GM13976 (cell line): ENCODE results near the gene LRMDA.

ENCODE experiments used
- DNase-seq: peaks from one replicate; pipeline ENCODE4 v3.0.0; 2012; ENCODE audit warnings: low spot score
- in situ Hi-C: fragments of 300-500 bp; cut with MboI; formaldehyde crosslinking; loops from one replicate; pipeline ENCODE4 v1.12.0; 2022; ENCODE audit warnings: low sequenced_read_pairs, mixed read lengths, inconsistent platforms; ENCODE audit not compliant: unreplicated experiment
- TF ChIP-seq, protein P1 (sequence below): IDR thresholded peaks from 2 replicates; pipeline ENCODE4 v1.5.1; 2012; ENCODE audit warnings: borderline replicate concordance, mild to moderate bottlenecking; ENCODE audit not compliant: insufficient read depth; ENCODE audit errors: extremely low read depth, missing control alignments, control extremely low read depth

The LRMDA gene

DNA sequence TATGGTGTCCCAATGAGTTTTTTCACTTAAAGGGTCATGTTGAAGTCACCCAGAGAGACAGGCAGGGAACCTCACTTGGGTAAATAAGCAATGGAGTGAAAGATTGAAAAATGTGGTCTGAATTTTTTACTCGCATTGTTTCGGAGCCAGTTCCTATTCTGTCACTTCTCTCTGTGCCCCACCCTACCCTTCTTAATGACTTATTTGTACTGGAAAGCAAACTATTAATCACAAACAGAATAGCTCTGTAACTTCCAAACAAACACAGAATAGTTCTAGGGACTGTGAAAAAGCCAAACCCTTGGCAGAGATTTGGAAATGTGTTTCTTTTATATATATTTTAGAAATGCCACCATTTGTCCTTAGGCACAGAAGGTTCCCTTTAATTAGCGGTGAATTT lies 76.0 kb downstream of the LRMDA start:
- in situ Hi-C loops, result no loop called here
- DNase-seq, result no peak

DNA sequence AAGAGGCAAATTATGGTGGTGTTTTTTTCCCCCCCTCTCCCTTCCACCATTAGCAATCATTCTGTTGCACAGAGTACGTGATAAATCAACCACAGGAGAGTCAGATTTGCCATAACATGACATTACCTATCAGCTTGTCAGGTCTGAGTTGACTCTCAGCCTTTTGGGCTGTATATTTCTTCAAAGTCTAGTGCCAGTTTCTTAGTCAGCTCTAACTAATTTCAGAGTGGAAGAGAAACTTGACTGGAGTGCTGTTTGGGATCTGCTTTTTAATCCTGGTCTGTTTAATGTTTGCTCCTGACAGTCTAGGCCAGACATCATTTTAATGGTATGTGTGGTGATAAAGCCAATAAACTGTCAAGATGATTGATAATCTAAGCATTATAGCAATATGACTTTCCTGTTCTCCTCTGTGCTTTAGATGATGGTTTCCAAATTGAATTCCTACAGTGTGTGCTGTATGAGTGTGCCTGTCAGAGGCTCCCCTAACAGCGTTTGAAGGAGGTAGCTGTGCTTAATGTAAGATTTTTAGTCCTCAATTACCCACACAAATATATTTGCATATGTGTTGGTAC lies 76.9 kb downstream of the LRMDA start:
- in situ Hi-C loops, result no loop called here
- TF ChIP-seq, protein P1, sequence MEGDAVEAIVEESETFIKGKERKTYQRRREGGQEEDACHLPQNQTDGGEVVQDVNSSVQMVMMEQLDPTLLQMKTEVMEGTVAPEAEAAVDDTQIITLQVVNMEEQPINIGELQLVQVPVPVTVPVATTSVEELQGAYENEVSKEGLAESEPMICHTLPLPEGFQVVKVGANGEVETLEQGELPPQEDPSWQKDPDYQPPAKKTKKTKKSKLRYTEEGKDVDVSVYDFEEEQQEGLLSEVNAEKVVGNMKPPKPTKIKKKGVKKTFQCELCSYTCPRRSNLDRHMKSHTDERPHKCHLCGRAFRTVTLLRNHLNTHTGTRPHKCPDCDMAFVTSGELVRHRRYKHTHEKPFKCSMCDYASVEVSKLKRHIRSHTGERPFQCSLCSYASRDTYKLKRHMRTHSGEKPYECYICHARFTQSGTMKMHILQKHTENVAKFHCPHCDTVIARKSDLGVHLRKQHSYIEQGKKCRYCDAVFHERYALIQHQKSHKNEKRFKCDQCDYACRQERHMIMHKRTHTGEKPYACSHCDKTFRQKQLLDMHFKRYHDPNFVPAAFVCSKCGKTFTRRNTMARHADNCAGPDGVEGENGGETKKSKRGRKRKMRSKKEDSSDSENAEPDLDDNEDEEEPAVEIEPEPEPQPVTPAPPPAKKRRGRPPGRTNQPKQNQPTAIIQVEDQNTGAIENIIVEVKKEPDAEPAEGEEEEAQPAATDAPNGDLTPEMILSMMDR, result no peak
- no peak for DNase-seq

More for the DNA sequence above, 76.0 kb downstream of the LRMDA start:
- TF ChIP-seq, protein P1, result no peak

GRCh38 chr10:75508814-75509306 lies 77.4 kb downstream of the LRMDA start:
- DNase-seq, result no peak
- TF ChIP-seq, protein P1, result no peak
- in situ Hi-C loops, result no loop called here

DNA sequence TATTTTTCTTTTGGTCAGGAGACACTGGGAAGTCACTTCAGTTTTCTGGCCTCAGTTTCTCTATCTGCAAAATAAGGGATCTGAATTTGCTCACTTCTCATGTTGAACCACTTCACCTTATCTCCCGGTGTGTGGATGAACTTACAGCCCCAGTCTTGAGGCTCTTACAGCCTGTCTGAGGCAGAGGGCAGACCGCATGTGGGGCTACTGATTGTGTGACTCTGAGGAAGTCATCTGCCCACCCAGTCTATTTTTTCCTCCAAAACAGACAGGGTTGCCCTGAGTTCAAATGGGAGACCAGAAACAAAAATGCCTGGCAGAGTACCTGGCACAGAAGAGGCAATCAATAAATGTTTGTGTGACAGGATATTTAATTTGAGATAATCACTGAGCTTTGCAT lies 78.3 kb downstream of the LRMDA start:
- no peak for DNase-seq
- TF ChIP-seq, protein P1, result no peak

DNA sequence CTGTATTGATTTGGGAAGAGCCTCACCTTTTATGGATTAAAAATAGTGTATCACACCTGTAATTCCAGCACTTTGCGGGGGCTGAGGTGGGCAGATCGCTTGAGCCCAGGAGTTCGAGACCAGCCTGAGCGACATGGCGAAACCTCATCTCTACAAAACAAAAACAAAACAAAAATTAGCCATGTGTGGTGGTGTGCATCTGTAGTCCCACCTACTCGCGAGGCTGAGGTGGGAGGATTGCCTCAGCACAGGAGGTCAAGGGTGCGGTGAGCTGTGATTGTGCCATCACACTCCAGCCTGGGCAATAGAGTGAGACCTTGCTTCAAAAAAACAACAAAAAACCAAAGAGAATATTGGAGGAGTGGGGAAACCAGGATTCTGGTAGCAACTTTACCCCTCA lies 79.6 kb downstream of the LRMDA start:
- TF ChIP-seq, protein P1, result no peak
- DNase-seq, result no peak
- in situ Hi-C loops, result no loop called here

More for the DNA sequence above, 78.3 kb downstream of the LRMDA start:
- in situ Hi-C loops, result no loop called here

DNA sequence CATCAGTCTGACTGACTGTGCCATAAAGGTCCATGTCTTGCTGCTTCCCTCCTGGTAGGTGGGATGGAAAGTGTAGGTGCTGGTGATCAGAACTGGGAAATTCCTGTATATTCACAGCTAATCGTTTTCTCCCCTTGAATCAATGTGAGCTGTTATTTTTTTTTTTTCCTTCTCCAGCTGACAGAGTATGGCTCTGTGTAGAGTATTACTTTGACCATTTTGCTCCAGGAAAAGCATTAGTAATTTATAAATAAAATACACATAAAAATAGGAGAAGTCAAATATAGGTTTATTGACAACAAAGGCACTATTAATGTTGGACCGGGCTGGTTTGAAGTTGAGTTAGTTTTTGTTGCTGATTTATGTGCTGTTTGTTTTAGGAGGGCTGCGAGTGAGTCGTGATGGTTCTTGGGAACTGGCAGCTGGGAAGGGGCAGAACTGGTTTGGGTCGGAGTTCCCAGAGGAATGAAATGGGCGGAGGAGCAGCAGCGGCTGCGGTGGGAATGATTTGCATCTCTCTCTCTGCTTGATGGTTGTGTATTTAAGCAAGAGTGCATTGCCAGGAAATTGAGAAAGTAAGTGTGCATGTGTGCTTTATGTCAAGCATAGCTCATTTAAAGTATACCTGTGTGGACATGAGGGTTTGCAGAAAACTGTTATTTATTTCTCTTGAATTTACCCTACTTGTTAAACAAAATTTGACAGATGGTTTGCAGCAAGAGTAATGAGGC lies 80.9 kb downstream of the LRMDA start:
- DNase-seq, result no peak
- TF ChIP-seq, protein P1, result no peak
- in situ Hi-C loops, result no loop called here
